K562 (cell line): ENCODE data around the gene DNER. TPM values are rescaled to one million over a fixed set of nuclear protein-coding genes. Genes with fewer than 3 reads are reported as not detected.

ENCODE experiments used
- ATAC-seq: fragments of 200-7000 bp; cut with Tn5 transposase; 3 replicates; pipeline ENCODE4 v1.9.1; 2020; ENCODE audit warnings: moderate library complexity
- BruUV-seq: library from RNA; stranded (reverse); fragments of 400-500 nt; replicated peaks from 2 replicates; lab custom pipeline; 2021; lab: Mats Ljungman, UMichigan
- CTCF ChIA-PET: fragments of 300-600 bp; formaldehyde crosslinking; extraction: SDS; loops from one replicate; lab custom pipeline; 2021; ENCODE audit warnings: low intra/inter-chr PET ratio; lab: Yijun Ruan, JAX
- POLR2A ChIA-PET: fragments of 300-600, 350-650 bp; sonication (Branson Sonifier 250); formaldehyde crosslinking; extraction: SDS; loops from one replicate; lab custom pipeline; 2021; ENCODE audit warnings: antibody characterized with exemption, inconsistent platforms; lab: Yijun Ruan, JAX
- DNase-seq, 4 experiments: peaks; one replicate each; pipeline versions ENCODE4 v3.0.0 to v3.0.0-alpha.2; 2011 to 2018; ENCODE audit warnings: low spot score in 3 of 4, mixed read lengths in 3 of 4; ENCODE audit errors: extremely low read depth in 1 of 4
- FAIRE-seq: peaks from 2 replicates; lab custom pipeline; 2011; peaks lifted over from hg19 to GRCh38; lab: Jason Lieb, UNC
- H2AFZ ChIP-seq: 2 replicates; pipeline ENCODE4 v1.6.0; 2011; ENCODE audit warnings: low read depth, low read length, control low read depth, inconsistent platforms
- H3K27ac ChIP-seq: fragments of 200-600 bp; 3 replicates; pipeline ENCODE4 v1.8.0; 2011; ENCODE audit warnings: low read depth, mild to moderate bottlenecking, control low read depth, inconsistent platforms, low read length, moderate library complexity, mixed read lengths; ENCODE audit errors: extremely low read depth
- H3K27me3 ChIP-seq, 2 experiments: fragments of 300-600 bp in 1 of 2; 2 replicates in 1 of 2; 3 replicates in 1 of 2; pipeline versions ENCODE4 v1.6.0 to v1.8.0; 2011; ENCODE audit warnings: inconsistent platforms in 2 of 2, low read length in 2 of 2, mild to moderate bottlenecking in 1 of 2, mixed read lengths in 1 of 2, moderate library complexity in 1 of 2; ENCODE audit not compliant: control insufficient read depth in 2 of 2, insufficient read depth in 2 of 2
- H3K36me3 ChIP-seq: fragments of 300-600 bp; 3 replicates; pipeline ENCODE4 v1.8.0; 2011; ENCODE audit warnings: mild to moderate bottlenecking, low read length, inconsistent platforms; ENCODE audit not compliant: control insufficient read depth, insufficient read depth
- H3K4me1 ChIP-seq, 2 experiments: fragments of 200-600 bp in 1 of 2; replicated peaks in 1 of 2; 2 replicates in 1 of 2; 3 replicates in 1 of 2; pipeline versions ENCODE4 v1.5.1 to v1.8.0; 2011; ENCODE audit warnings: inconsistent platforms in 2 of 2, low read length in 2 of 2, mild to moderate bottlenecking in 1 of 2, mixed read lengths in 1 of 2, moderate library complexity in 1 of 2; ENCODE audit not compliant: control insufficient read depth in 2 of 2, insufficient read depth in 2 of 2
- H3K4me2 ChIP-seq: 2 replicates; pipeline ENCODE4 v1.6.1; 2011; ENCODE audit warnings: low read length, control low read depth, inconsistent platforms, mixed read lengths; ENCODE audit not compliant: insufficient read depth
- H3K4me3 ChIP-seq: fragments of 200-600 bp; sonication (generic), shearing (Covaris generic); 2 replicates; pipeline ENCODE4 v1.5.1; 2016; ENCODE audit warnings: control low read depth, inconsistent platforms
- H3K79me2 ChIP-seq: fragments of 200-600 bp; 3 replicates; pipeline ENCODE4 v1.8.0; 2011; ENCODE audit warnings: low read length, inconsistent platforms; ENCODE audit not compliant: control insufficient read depth, insufficient read depth
- H3K9ac ChIP-seq, 2 experiments: 2 replicates each; pipeline versions ENCODE4 v1.6.0 to v1.6.1; 2011; ENCODE audit warnings: low read depth in 2 of 2, low read length in 2 of 2, control low read depth in 1 of 2, inconsistent platforms in 1 of 2, mild to moderate bottlenecking in 1 of 2, mixed read lengths in 1 of 2; ENCODE audit not compliant: insufficient read depth in 1 of 2
- H3K9me1 ChIP-seq: one replicate; pipeline ENCODE4 v1.6.0; 2011; ENCODE audit warnings: inconsistent platforms, mild to moderate bottlenecking, low read length, moderate library complexity; ENCODE audit not compliant: control insufficient read depth, insufficient read depth
- H3K9me3 ChIP-seq: replicated peaks from 2 replicates; pipeline ENCODE4 v1.5.1; 2011; ENCODE audit warnings: low read depth, low read length, inconsistent platforms; ENCODE audit not compliant: control insufficient read depth, insufficient read depth
- H4K20me1 ChIP-seq: replicated peaks from 2 replicates; pipeline ENCODE4 v1.6.1; 2011; ENCODE audit warnings: low read length, inconsistent platforms, mixed read lengths; ENCODE audit not compliant: control insufficient read depth, insufficient read depth
- CREM ChIP-seq: IDR thresholded peaks from 2 replicates; pipeline ENCODE4 v1.6.1; 2014; ENCODE audit warnings: antibody characterized with exemption, low read depth
- ETV5 ChIP-seq: sonication (generic); formaldehyde crosslinking; IDR thresholded peaks from 2 replicates; pipeline ENCODE4 v1.4.0; 2020; ENCODE audit warnings: low read depth, mild to moderate bottlenecking, missing genetic modification reagents
- EWSR1 ChIP-seq: fragments of 450-650 bp; IDR thresholded peaks from 2 replicates; pipeline ENCODE4 v1.6.1; 2018; ENCODE audit warnings: borderline replicate concordance, mild to moderate bottlenecking, low read depth, moderate library complexity; ENCODE audit not compliant: partially characterized antibody
- ILK ChIP-seq: fragments of 450-650 bp; IDR thresholded peaks from 2 replicates; pipeline ENCODE4 v1.6.1; 2016; ENCODE audit warnings: missing genetic modification characterization, low read depth, mild to moderate bottlenecking, missing compliant biosample characterization, moderate library complexity, borderline replicate concordance
- NCOA2 ChIP-seq, 2 experiments: fragments of 450-650 bp; IDR thresholded peaks; 2 replicates each; pipeline ENCODE4 v1.6.1; 2018; ENCODE audit warnings: mild to moderate bottlenecking in 2 of 2, moderate library complexity in 1 of 2; ENCODE audit not compliant: partially characterized antibody in 2 of 2
- SMARCC2 ChIP-seq: fragments of 450-650 bp; IDR thresholded peaks from 2 replicates; pipeline ENCODE4 v1.6.1; 2017; ENCODE audit warnings: antibody characterized with exemption, moderate library complexity, mild to moderate bottlenecking, low read depth
- ZBTB12 ChIP-seq: fragments of 250-450 bp; sonication (Bioruptor Pico); IDR thresholded peaks from 2 replicates; pipeline ENCODE4 v1.4.0; 2020
- ZHX1 ChIP-seq: fragments of 150-350 bp; conservative IDR thresholded peaks from 2 replicates; pipeline ENCODE4 v1.6.1; 2014; ENCODE audit warnings: low read length
- ZNF121 ChIP-seq: sonication (generic); formaldehyde crosslinking; conservative IDR thresholded peaks from 2 replicates; pipeline ENCODE4 v1.8.0; 2022; ENCODE audit warnings: missing genetic modification reagents
- ZNF311 ChIP-seq: fragments of 250-450 bp; sonication (Bioruptor Pico); IDR thresholded peaks from 2 replicates; pipeline ENCODE4 v1.4.0; 2020; ENCODE audit warnings: mild to moderate bottlenecking, moderate library complexity
- WGBS: fragments of 100-300 bp; shearing (Covaris generic); methylation state at CpG from one replicate; pipeline ENCODE4 v1.1.6; 2016; ENCODE audit warnings: low coverage, mixed read lengths; ENCODE audit not compliant: insufficient coverage; ENCODE audit errors: missing lambda C conversion rate; 5-methylcytosine and 5-hydroxymethylcytosine counted together
- in situ Hi-C: fragments of 300-500 bp; cut with MboI; formaldehyde crosslinking; loops from 4 replicates; pipeline ENCODE4 v1.15.0; 2018; ENCODE audit warnings: inconsistent platforms, mixed read lengths
- intact Hi-C: fragments of 100-400 bp; cut with micrococcal nuclease; formaldehyde crosslinking; loops from 2 replicates; pipeline ENCODE4 v1.14.2; 2022
- polyA plus RNA-seq, 8 experiments: library from polyadenylated mRNA; depleted of rRNA in 4 of 8; stranded (reverse) in 5 of 8; unstranded in 3 of 8; fragments of >200 nt; fragmentation: Nextera tagmentation in 2 of 8; fragmentation: Illumina TruSeq in 1 of 8; extraction: Ambion mirVana in 2 of 8; extraction: Trizol in 1 of 8; gene quantifications; 2 replicates each; pipeline versions ENCODE4 v1.2.1 to v1.2.3, GENCODE V29; 2011 to 2014; ENCODE audit warnings: inconsistent platforms in 1 of 8, missing spikeins in 1 of 8
- total RNA-seq, 7 experiments: library from RNA; depleted of rRNA in 6 of 7; stranded (reverse); fragments of >200 nt in 6 of 7; fragmentation: Illumina TruSeq in 2 of 7; extraction: Trizol in 2 of 7; gene quantifications; 2 replicates each; pipeline versions ENCODE4 v1.2.1 to v1.2.3, GENCODE V29; 2011 to 2021; ENCODE audit warnings: low replicate concordance in 1 of 7

The DNER gene
- total and polyA plus RNA-seq, 9 of the 15 experiments (the other 6 are each of a cell fraction or from before 2014, with no cell fraction given), result not detected

- POLR2A ChIA-PET, result no interaction called here
Measured at GRCh38 chr2:229598227-229598626, 116.1 kb downstream of the DNER start.

More at GRCh38 chr2:229598227-229598626, 116.1 kb downstream of the DNER start:
- H2AFZ ChIP-seq, result no peak overlapping the region
- H3K4me2 ChIP-seq, result no peak overlapping the region
- H3K27ac ChIP-seq, result no peak overlapping the region
- intact Hi-C loops, result no loop called here
- H3K27me3 ChIP-seq, result no peaks in the 10 kb centered on the region
- DNase-seq (no peak), FAIRE-seq (no peak), ATAC-seq (no peak)
- no peaks in the 10 kb centered on the region for H3K36me3 ChIP-seq
- no peak overlapping the region for H3K4me3 ChIP-seq
- WGBS, result 0% methylated on average over 3 of the region's 3 CpGs
- H3K79me2 ChIP-seq, result no peaks in the 10 kb centered on the region
- TF ChIP-seq CREM (no peak), SMARCC2 (no peak), NCOA2 (IDR thresholded peaks at IDR 0.05; ENCODE audit: partially characterized antibody in 2 of 2) (no peak), ILK (tag) (no peak), ZNF311 (CRISPR knock-in tag) (no peak), ETV5 (CRISPR knock-in tag) (no peak), EWSR1 (no peak), ZHX1 (no peak), ZBTB12 (CRISPR knock-in tag) (no peak), ZNF121 (CRISPR knock-in tag) (no peak)
- no peaks in the 10 kb centered on the region for H3K4me1 ChIP-seq
- no peaks in the 10 kb centered on the region for H3K9me1 ChIP-seq
- BruUV-seq, result no TSS peak
- H3K9me3 ChIP-seq, result no peaks in the 10 kb centered on the region
- CTCF ChIA-PET, result no interaction called here
- no peak overlapping the region for H3K9ac ChIP-seq
- no peaks in the 10 kb centered on the region for H4K20me1 ChIP-seq
- in situ Hi-C loops, result no loop called here
